Kidney tubule cell (primary cell): Measurements from ENCODE around the gene INVS.
"Not testable (repeated sequence)": the region's sequence is repeated elsewhere in the genome, so short reads cannot be mapped to it uniquely, and the experiment has no call there.

ENCODE experiments used
- DNase-seq: peaks from one replicate; pipeline ENCODE4 v3.0.0-alpha.2; 2018; ENCODE audit warnings: low spot score

INVS gene

GRCh38 chr9:100098887-100099721 lies at the start of gene INVS, which contains the start of gene ERP44:
Gene INVS (plus strand): TSS chr9:100099243. CDS start chr9:100104522, 5,279 bp downstream.
Gene ERP44 (minus strand): TSS chr9:100099000. CDS start chr9:100098840, 160 bp downstream.
- DNase-seq, result peak; percentile 99

GRCh38 chr9:100049551-100049950 lies 49.5 kb upstream of the INVS start:
- DNase-seq, result no peak

GRCh38 chr9:100052375-100052774 lies 46.7 kb upstream of the INVS start:
- DNase-seq, result no peak

GRCh38 chr9:100056561-100056960 lies 42.5 kb upstream of the INVS start:
- DNase-seq, result no peak

- no peak for DNase-seq
These were observed 41.4 kb upstream of the INVS start for GRCh38 chr9:100057624-100058023.

GRCh38 chr9:100058699-100059579 lies 40.1 kb upstream of the INVS start:
- no peak for DNase-seq

- not testable (repeated sequence) for DNase-seq
These were observed 36.4 kb upstream of the INVS start for GRCh38 chr9:100062683-100063082.

- peak; percentile 30 for DNase-seq
These were observed 35.9 kb upstream of the INVS start for GRCh38 chr9:100063185-100063584.

GRCh38 chr9:100064872-100065581 lies 34.0 kb upstream of the INVS start:
- peak; percentile 39 for DNase-seq

GRCh38 chr9:100066539-100066938 lies 32.5 kb upstream of the INVS start:
- DNase-seq, result no peak

- not testable (repeated sequence) for DNase-seq
These were observed 31.1 kb upstream of the INVS start for GRCh38 chr9:100067990-100068389.

- DNase-seq, result not testable (repeated sequence)
These were observed 30.0 kb upstream of the INVS start for GRCh38 chr9:100069068-100069467.

- DNase-seq, result no peak
These were observed 28.7 kb upstream of the INVS start for GRCh38 chr9:100070104-100071041.

- no peak for DNase-seq
These were observed 27.8 kb upstream of the INVS start for GRCh38 chr9:100071271-100071670.

GRCh38 chr9:100072805-100073204 lies 26.2 kb upstream of the INVS start:
- no peak for DNase-seq

- no peak for DNase-seq
These were observed 24.9 kb upstream of the INVS start for GRCh38 chr9:100074093-100074492.

- no peak for DNase-seq
These were observed 24.1 kb upstream of the INVS start for GRCh38 chr9:100074989-100075388.

GRCh38 chr9:100076256-100076655 lies 22.8 kb upstream of the INVS start:
- not testable (repeated sequence) for DNase-seq

- DNase-seq, result no peak
These were observed 16.3 kb upstream of the INVS start for GRCh38 chr9:100082782-100083181.

GRCh38 chr9:100083448-100084127 lies 15.5 kb upstream of the INVS start:
- no peak for DNase-seq

GRCh38 chr9:100084128-100084453 lies 15.0 kb upstream of the INVS start:
- no peak for DNase-seq
